MM.1S (cell line): ENCODE results near the gene CTNS.

ENCODE experiments used
- DNase-seq: peaks from one replicate; pipeline ENCODE4 v3.0.0-alpha.2; 2015
- H2AFZ ChIP-seq: fragments of 300-600 bp; sonication (generic); 2 replicates; pipeline ENCODE4 v1.6.0; 2016; ENCODE audit warnings: antibody characterized with exemption, low read length
- H3F3A ChIP-seq: fragments of 300-600 bp; sonication (generic); 2 replicates; pipeline ENCODE4 v1.6.1; 2016; ENCODE audit warnings: mild to moderate bottlenecking, antibody characterized with exemption, low read length, moderate library complexity, mixed read lengths; ENCODE audit not compliant: insufficient read depth
- H3K27ac ChIP-seq: fragments of 300-600 bp; sonication (generic); 2 replicates; pipeline ENCODE4 v1.5.1; 2016; ENCODE audit warnings: mild to moderate bottlenecking, low read length
- H3K27me3 ChIP-seq: fragments of 300-600 bp; sonication (generic); replicated peaks from 2 replicates; pipeline ENCODE4 v1.6.0; 2016; ENCODE audit warnings: low read length; ENCODE audit not compliant: insufficient read depth
- H3K36me3 ChIP-seq: fragments of 300-600 bp; sonication (generic); replicated peaks from 2 replicates; pipeline ENCODE4 v1.6.1; 2016; ENCODE audit warnings: mild to moderate bottlenecking, low read length, mixed read lengths; ENCODE audit not compliant: insufficient read depth
- H3K4me1 ChIP-seq: fragments of 300-600 bp; sonication (generic); 2 replicates; pipeline ENCODE4 v1.6.1; 2016; ENCODE audit warnings: low read length, mixed read lengths
- H3K4me2 ChIP-seq: fragments of 300-600 bp; sonication (generic); 2 replicates; pipeline ENCODE4 v1.6.0; 2016; ENCODE audit warnings: low read depth, low read length
- H3K4me3 ChIP-seq: fragments of 300-600 bp; sonication (generic); 2 replicates; pipeline ENCODE4 v1.5.1; 2016; ENCODE audit warnings: low read length, mixed read lengths
- H3K79me2 ChIP-seq: fragments of 300-600 bp; sonication (generic); 2 replicates; pipeline ENCODE4 v1.6.1; 2016; ENCODE audit warnings: mixed run types, low read length, mixed read lengths
- H3K9ac ChIP-seq: fragments of 300-600 bp; sonication (generic); 2 replicates; pipeline ENCODE4 v1.6.1; 2016; ENCODE audit warnings: low read length, mixed read lengths
- H3K9me2 ChIP-seq: fragments of 300-600 bp; sonication (generic); replicated peaks from 2 replicates; pipeline ENCODE4 v1.6.1; 2016; ENCODE audit warnings: mild to moderate bottlenecking, low read length, mixed read lengths; ENCODE audit not compliant: insufficient read depth
- H3K9me3 ChIP-seq: fragments of 300-600 bp; sonication (generic); replicated peaks from 2 replicates; pipeline ENCODE4 v1.6.1; 2016; ENCODE audit warnings: mild to moderate bottlenecking, low read length, mixed read lengths; ENCODE audit not compliant: insufficient read depth
- H4K20me1 ChIP-seq: fragments of 300-600 bp; sonication (generic); 2 replicates; pipeline ENCODE4 v1.6.1; 2016; ENCODE audit warnings: mild to moderate bottlenecking, low read length, moderate library complexity, mixed read lengths; ENCODE audit not compliant: insufficient read depth
- CTCF ChIP-seq: fragments of 300-600 bp; sonication (generic); IDR thresholded peaks from 2 replicates; pipeline ENCODE4 v1.5.1; 2016; ENCODE audit warnings: antibody characterized with exemption, low read length, mixed read lengths
- EZH2 ChIP-seq: fragments of 300-600 bp; sonication (generic); optimal IDR thresholded peaks from 2 replicates; pipeline ENCODE3; 2017; ENCODE audit warnings: low read depth, mild to moderate bottlenecking, antibody characterized with exemption, low read length, mixed read lengths
- EZH2phosphoT487 ChIP-seq: fragments of 300-600 bp; sonication (generic); IDR thresholded peaks from 2 replicates; pipeline ENCODE4 v1.6.1; 2018; ENCODE audit warnings: antibody characterized with exemption, low read length

The CTNS gene

DNA sequence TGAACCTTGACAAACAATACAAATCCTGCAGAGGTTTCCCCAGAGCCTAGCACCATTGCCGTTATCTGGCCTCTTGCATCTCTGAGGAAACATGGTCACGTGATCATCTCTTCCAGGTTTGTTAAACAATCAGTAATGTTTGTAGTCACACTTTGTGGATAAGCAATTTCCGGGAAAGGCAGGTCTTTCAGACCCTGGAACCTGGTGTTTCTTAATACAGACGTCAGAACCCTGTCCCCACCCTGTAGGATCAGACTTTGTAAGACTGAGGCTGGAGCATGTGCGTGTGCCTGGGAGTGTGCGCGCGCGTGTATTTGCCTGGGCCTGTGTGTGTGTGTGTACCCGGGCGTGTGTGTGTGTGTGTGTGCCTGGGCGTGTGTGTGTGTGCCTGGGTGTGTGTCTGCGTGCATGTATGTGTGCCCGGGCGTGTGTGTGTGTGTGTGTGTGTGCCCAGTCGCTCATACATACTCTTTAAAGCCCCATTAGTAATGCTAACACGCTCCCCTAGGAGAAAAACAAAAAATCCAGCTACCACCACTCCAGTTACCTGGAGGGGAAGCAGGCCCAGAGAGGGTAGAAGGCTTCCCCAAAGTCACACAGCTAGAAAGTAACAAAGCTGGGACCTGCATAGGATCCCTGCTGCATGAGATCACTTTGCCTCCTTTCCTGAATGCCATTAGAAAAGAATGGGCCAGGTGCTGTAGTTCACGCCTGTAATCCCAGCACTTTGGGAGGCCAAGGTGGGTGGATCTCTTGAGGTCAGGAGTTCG is 5.3 kb downstream of the CTNS start:
- no peak overlapping the region for H3K4me3 ChIP-seq
- H3K9me3 ChIP-seq: no peaks in the 10 kb centered on the region
- peaks cover 4% of the 10 kb centered on the region; the same call in 1 of the 2 replicates for H3K79me2 ChIP-seq
- no peak overlapping the region for H3K9ac ChIP-seq
- H2AFZ ChIP-seq: no peak overlapping the region
- H3K4me1 ChIP-seq: peaks cover 4% of the 10 kb centered on the region; the same call in 1 of the 2 replicates
- TF ChIP-seq EZH2phosphoT487 (no peak), CTCF (no peak), EZH2 (no peak)
- no peaks in the 10 kb centered on the region for H3K9me2 ChIP-seq
- no peak for DNase-seq
- H3K36me3 ChIP-seq: no peaks in the 10 kb centered on the region
- H3K27ac ChIP-seq: no peak overlapping the region
- H3K27me3 ChIP-seq: no peaks in the 10 kb centered on the region
- H3K4me2 ChIP-seq: no peak overlapping the region
- H3F3A ChIP-seq: peaks cover 6% of the 10 kb centered on the region
- no peaks in the 10 kb centered on the region for H4K20me1 ChIP-seq

- Histone ChIP-seq H3K27ac (no peak overlapping the region), H3F3A (peaks cover 6% of the 10 kb centered on the region), H3K4me3 (no peak overlapping the region), H3K36me3 (no peaks in the 10 kb centered on the region), H4K20me1 (no peaks in the 10 kb centered on the region), H3K79me2 (no peaks in the 10 kb centered on the region), H3K9me3 (no peaks in the 10 kb centered on the region), H2AFZ (no peak overlapping the region), H3K9me2 (no peaks in the 10 kb centered on the region), H3K4me2 (no peak overlapping the region), H3K9ac (no peak overlapping the region), H3K4me1 (peaks cover 4% of the 10 kb centered on the region; the same call in 1 of the 2 replicates), H3K27me3 (no peaks in the 10 kb centered on the region)
- DNase-seq: no peak
- no peak for TF ChIP-seq EZH2phosphoT487
- TF ChIP-seq CTCF: no peak
- no peak for TF ChIP-seq EZH2
Measured at GRCh38 chr17:3643889-3644349, 7.4 kb downstream of the CTNS start.

DNA sequence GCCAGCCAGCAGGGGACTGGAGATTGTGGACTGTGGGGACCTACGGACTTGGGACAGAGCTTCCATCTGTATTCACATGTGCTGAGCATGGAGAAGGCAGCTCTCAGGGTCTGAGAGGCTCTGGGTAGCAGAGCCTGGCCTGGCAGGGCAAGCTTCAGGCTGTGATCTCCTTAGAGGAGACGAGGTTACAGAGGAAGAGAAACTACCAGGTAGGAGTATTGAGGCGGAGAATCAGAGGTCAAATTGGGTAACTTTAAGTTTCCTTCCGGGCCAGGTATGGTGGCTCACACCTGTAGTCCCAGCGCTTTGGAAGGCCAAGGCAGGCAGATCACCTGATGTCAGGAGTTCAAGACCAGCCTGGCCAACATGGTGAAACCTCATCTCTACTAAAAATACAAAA is 8.8 kb downstream of the CTNS start:
- no peak overlapping the region for H3K4me3 ChIP-seq
- no peaks in the 10 kb centered on the region for H3K36me3 ChIP-seq

More for the DNA sequence above, 8.8 kb downstream of the CTNS start:
- no peak overlapping the region for H3K9ac ChIP-seq
- H3K79me2 ChIP-seq: no peaks in the 10 kb centered on the region
- no peaks in the 10 kb centered on the region for H4K20me1 ChIP-seq
- H3F3A ChIP-seq: no peaks in the 10 kb centered on the region; the same call in 1 of the 2 replicates
- no peaks in the 10 kb centered on the region for H3K9me2 ChIP-seq
- H3K4me1 ChIP-seq: no peaks in the 10 kb centered on the region
- no peak overlapping the region for H3K27ac ChIP-seq
- no peak for DNase-seq
- H3K4me2 ChIP-seq: no peak overlapping the region
- H3K9me3 ChIP-seq: no peaks in the 10 kb centered on the region
- no peak overlapping the region for H2AFZ ChIP-seq
- no peaks in the 10 kb centered on the region for H3K27me3 ChIP-seq
- TF ChIP-seq EZH2: no peak
- no peak for TF ChIP-seq CTCF
- no peak for TF ChIP-seq EZH2phosphoT487
